Tongue (tissue), 2 donors: Measurements from ENCODE around the gene CCRL2. TPM values are rescaled to one million over a fixed set of nuclear protein-coding genes. Genes with fewer than 3 reads are reported as not detected.
"Not testable (repeated sequence)": the region's sequence is repeated elsewhere in the genome, so short reads cannot be mapped to it uniquely, and the experiment has no call there.

Experiments used
- DNase-seq: peaks from one replicate; pipeline ENCODE4 v3.0.0-alpha.2; 2015
- total RNA-seq: library from RNA; depleted of rRNA; stranded (reverse); fragments of >200 nt; gene quantifications from one replicate; pipeline ENCODE4 v1.2.3, GENCODE V29; 2014

Gene CCRL2
- total RNA-seq, 1 donor from 2014 or later: 3.7 TPM

GRCh38 chr3:46405301-46406019 is 1.6 kb upstream of the CCRL2 start:
- DNase-seq: no peak

DNA sequence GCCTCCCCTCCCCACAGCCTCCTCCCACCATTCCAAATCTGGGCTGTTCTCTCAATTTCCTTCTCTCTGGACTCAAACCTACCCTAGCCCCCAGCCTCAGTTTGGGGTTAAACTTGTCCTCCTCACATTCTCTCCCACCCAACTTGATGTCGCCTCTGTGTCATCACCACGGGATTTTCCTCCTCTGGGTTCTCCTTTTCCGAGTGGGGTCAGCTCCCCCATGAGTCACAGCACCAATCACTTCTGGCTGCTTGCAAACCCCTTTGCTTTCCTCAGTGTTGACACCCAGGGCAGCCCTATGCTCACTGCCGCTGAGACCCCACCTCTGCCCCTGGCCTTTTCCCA is 644 bp upstream of the CCRL2 start:
- no peak for DNase-seq

GRCh38 chr3:46407970-46408369 is 911 bp downstream of the CCRL2 start:
- DNase-seq: peak; percentile 82

DNA sequence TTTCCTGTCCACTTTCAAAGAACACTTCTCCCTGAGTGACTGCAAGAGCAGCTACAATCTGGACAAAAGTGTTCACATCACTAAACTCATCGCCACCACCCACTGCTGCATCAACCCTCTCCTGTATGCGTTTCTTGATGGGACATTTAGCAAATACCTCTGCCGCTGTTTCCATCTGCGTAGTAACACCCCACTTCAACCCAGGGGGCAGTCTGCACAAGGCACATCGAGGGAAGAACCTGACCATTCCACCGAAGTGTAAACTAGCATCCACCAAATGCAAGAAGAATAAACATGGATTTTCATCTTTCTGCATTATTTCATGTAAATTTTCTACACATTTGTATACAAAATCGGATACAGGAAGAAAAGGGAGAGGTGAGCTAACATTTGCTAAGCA is 1.8 kb downstream of the CCRL2 start:
- DNase-seq: no peak

DNA sequence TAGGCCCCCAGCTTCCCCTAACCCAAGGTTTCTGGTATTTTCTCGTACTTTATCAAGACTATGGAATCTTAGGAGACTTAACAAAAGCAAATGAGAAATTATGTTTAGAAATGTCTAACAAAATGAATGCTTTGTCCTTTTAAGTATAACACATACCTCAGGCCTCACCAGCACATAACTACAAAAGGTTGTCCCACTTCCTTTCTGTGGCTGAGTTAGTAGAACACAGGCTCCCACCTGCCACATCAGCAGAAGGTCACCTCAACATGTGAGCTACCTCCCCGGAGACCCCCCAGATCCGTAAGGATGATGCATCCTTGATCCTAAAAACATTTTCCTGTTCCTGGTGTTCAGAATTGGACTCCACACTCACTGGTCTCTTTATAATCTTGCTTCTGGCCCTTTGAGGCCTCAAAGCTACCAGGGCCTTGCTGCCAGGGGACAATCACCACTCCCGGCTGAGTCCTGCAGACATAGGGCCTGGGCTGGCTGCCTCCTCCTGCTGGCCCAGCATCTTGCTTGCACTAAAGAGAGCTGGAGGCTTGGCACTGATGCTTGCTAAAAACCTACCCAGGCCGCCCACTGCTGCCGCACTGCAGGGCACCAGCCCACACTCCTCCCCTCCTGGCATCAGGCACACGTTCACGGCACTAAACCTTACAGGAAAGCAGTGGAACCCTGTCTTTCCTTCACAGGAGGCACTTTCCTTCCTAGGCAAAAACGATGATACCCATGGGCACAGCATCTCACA is 2.9 kb downstream of the CCRL2 start:
- no peak for DNase-seq

DNA sequence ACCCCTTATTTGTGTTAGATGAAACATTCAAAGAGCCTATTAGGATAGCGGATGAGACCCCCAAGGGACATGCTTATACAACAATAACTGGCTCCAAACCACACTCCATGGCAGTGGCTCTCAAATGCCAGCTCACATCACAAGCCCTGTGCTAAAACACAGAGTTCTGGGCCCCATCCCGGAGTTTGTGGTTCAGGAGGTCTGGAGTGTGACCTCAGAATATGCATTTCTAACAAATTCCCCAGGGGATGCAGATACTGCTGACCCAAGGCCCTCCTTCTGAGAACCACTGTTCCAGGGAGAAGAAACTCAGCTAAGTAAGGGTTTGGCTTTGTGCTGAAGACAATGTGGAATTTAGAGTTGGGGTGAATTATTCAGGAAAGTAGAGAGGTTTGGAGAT is 3.6 kb downstream of the CCRL2 start:
- no peak for DNase-seq

DNA sequence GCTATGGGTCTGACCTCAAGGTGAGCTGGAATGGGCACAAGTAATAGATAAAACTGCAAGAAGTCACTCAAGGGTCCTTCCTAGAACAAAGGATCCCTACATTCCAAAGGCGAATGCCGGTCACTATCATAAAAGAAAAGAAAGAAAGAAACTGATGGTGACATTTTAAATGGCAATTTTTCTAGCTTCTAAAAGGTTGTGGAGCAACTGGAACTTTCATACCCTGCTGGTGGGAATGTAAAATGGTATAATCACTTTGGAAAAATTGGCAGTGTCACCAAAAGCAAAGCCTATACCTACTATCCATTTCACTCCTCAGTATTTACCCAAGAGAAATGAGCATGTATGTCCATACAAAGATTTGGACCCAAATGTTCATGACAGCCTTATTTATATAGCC is 4.2 kb downstream of the CCRL2 start:
- DNase-seq: no peak

DNA sequence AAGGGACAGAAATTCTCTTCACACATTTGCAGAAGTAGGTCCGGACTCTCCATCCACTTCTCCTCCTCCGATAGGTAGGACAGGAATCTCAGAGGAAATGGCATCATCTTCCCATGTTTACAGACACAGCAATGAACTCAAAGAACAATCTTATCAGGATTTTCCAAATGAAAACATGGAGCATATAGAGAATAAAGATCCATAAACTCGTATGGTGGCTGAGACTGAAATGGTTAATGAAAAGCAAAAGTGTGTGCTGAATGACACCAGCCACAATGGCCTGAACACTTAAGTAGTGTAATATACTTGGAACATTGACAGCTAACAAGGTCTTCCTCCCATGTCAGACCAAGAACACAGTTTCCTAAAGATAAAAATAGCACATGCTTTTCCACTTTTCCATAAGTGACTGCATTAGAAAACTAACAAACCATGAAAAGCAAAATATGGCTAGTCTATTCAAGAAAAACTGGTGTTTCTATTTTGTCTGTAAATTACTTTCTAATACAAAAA is 5.8 kb downstream of the CCRL2 start:
- no peak for DNase-seq

GRCh38 chr3:46413951-46414350 is 6.9 kb downstream of the CCRL2 start:
- no peak for DNase-seq

DNA sequence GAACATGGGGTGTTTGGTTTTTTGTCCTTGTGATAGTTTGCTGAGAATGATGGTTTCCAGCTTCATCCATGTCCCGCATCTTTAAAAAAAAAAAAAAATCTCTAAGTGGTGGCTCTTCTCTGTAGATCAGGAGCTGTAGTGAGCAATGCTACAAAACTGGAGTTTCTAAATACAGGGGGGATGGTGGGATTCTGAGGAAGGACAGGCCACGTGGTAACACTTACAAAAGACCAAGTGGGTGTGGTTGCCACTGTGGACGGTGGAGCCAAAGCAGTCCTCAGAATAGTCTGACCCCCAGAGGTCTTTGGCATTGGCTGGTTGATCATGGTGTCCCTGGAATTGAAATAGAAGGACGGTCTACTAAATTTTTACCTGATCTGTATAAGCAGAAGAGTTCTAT is 7.7 kb downstream of the CCRL2 start:
- no peak for DNase-seq

GRCh38 chr3:46416125-46416810 is 9.2 kb downstream of the CCRL2 start:
- no peak for DNase-seq

- no peak for DNase-seq
These were observed 9.9 kb downstream of the CCRL2 start for GRCh38 chr3:46416811-46417510.

GRCh38 chr3:46417841-46418611 is 11.0 kb downstream of the CCRL2 start:
- DNase-seq: no peak

DNA sequence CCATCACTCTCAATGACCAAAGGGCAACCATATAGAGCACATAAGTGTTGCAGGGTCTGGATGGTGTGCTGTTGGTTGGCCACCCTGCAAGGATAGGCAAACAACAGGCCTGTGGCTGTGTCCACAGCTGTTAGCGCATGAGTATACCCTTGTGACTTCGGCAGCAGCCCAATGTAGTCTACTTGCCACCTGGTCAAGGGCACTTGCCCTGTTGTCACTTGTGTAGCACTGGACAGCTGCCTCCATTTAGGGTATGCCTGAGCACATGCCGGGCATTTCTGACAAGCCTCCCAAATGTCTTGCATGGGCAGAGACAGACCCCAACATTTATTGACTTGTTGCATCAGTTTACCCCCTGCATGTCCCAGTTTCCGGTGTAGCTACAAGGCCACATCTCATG is 12.8 kb downstream of the CCRL2 start:
- no peak for DNase-seq

DNA sequence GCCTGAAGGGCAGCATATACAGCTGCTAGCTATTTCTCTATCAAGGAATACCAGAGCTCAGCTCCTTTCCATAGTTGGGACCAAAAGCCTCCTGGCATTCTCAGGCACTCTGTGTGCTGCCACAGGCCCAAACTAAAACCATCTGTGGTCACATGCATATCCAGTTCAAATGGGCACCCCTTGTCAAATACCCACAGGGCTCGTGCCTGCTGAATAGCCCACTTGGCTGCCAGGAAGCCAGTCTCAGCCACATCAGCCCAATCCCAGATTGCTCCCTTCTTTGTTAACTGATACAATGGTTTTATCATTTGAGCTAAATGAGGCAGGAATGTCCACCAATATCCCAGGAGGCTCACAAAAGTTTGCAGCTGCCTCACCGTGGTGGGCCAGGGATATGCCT is 13.9 kb downstream of the CCRL2 start:
- DNase-seq: no peak

DNA sequence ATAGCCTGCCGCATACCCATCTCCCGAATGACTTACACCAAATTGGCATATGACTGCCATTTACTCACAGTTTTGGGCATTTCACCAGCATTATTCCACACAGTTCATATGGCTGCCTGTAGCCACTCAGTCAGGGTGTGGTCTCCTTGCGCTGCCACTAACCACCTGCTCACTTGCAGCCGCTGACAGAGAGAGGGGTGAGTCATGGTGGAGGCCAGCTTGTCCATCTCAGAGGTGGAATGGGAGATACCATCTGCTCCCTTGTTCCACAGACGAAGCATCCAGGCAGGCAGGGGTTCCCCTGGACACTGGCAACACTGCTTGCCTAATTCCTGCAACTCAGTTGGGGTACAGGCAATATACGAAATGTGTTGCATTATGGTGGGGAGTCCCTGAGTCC is 15.6 kb downstream of the CCRL2 start:
- DNase-seq: no peak

DNA sequence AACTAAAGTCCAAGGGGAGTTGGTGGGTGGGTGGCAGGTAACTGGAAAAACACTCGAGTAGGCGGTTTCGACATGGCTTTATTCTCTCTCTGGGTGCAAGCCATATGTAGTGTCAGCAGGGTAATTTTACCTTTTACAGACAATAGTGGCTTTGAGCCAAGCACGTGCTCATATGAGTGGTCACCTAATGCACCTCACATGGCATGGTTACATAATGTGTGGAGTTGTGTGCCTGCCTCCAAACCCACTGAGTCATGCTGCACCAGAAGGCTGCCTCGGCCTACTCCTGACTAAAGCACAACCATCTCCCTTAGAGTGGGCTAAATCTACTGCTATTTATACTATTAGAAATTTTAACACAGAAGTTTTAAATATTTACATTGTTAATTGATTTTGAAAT is 16.5 kb downstream of the CCRL2 start:
- DNase-seq: no peak

DNA sequence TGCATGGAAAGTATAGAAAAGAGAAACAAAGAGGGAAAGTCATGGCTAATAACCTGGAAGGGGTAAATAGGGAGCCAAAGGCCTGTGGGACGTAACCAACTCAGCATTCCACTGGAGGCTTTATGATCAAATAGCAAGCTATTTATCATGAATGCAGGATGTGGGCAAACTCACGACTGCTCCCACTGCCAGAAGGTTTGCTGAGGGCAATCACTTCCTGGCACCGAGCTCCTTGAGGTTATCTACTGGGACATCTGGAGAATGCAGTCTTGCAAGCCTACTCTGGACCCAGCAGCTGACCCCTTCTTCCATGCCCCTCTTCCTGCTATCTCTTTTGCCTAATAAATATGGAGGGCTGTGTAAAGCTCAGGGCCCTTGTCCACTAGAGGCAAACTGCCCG is 19.4 kb downstream of the CCRL2 start:
- DNase-seq: not testable (repeated sequence)

DNA sequence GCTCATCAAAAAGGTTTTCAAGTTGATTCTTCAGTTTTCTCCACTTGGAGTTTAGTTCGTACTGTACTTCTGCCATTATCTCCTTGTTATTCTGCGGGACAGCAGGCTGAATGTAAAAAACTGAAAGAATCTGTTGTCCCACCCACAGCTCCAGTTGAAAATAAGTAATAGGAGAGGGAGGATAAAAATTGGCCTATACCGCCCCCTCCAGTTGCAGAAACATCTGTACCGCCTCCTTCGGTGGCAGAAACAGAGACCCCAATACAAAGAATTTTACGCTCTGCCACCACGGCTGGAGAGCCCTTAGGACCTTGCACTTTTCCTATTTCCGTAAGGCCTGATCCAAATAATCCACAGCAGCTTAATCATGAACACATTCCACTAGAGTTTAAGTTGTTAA is 20.3 kb downstream of the CCRL2 start:
- DNase-seq: not testable (repeated sequence)

GRCh38 chr3:46427916-46428833 is 21.1 kb downstream of the CCRL2 start:
- no peak for DNase-seq

- no peak for DNase-seq
These were observed 22.2 kb downstream of the CCRL2 start for GRCh38 chr3:46429250-46429649.
